Thymus (tissue), 2 donors: Measurements from ENCODE around the gene ZNF414. TPM values are rescaled to one million over a fixed set of nuclear protein-coding genes. Genes with fewer than 3 reads are reported as not detected.

Source experiments
- polyA plus RNA-seq: library from polyadenylated mRNA; stranded (reverse); fragments of 200-250 nt; gene quantifications from one replicate; pipeline ENCODE4 v1.2.3, GENCODE V29; 2013
- total RNA-seq: library from RNA; stranded (reverse); fragments of 120-200 nt; gene quantifications from one replicate; pipeline ENCODE4 v1.2.4, GENCODE V29; 2013
- donor health status: healthy.

ZNF414 gene
- total and polyA plus RNA-seq, 2 donors, result 2.1 to 27.6 TPM

Other genes starting within 250 kb of the ZNF414 start
- gene CD320, start 205.8 kb downstream of the ZNF414 start, total RNA-seq, result 24.7 TPM
- gene CD320, start 205.8 kb downstream of the ZNF414 start, polyA plus RNA-seq, result 31.9 TPM
- gene NDUFA7, start 192.8 kb downstream of the ZNF414 start, total RNA-seq, result 98.3 TPM
- 110 TPM for gene NDUFA7, start 192.8 kb downstream of the ZNF414 start, polyA plus RNA-seq
- 1,209 TPM for gene RPS28, start 192.7 kb downstream of the ZNF414 start, total RNA-seq
- gene RPS28, start 192.7 kb downstream of the ZNF414 start, polyA plus RNA-seq, result 1,415 TPM
- gene KANK3, start 170.9 kb downstream of the ZNF414 start, total RNA-seq, result 3.3 TPM
- 6.0 TPM for gene KANK3, start 170.9 kb downstream of the ZNF414 start, polyA plus RNA-seq
- 0.42 TPM for gene ANGPTL4, start 150.0 kb downstream of the ZNF414 start, total RNA-seq
- 14.4 TPM for gene ANGPTL4, start 150.0 kb downstream of the ZNF414 start, polyA plus RNA-seq
- gene RAB11B, start 123.8 kb downstream of the ZNF414 start, total RNA-seq, result 5.6 TPM
- 81.9 TPM for gene RAB11B, start 123.8 kb downstream of the ZNF414 start, polyA plus RNA-seq
- gene MARCHF2, start 100.9 kb downstream of the ZNF414 start, total RNA-seq, result 24.5 TPM
- 30.7 TPM for gene MARCHF2, start 100.9 kb downstream of the ZNF414 start, polyA plus RNA-seq
- 92.7 TPM for gene HNRNPM, start 69.2 kb downstream of the ZNF414 start, total RNA-seq
- 123 TPM for gene HNRNPM, start 69.2 kb downstream of the ZNF414 start, polyA plus RNA-seq
- gene PRAM1, start 11.5 kb downstream of the ZNF414 start, total RNA-seq, result 0.80 TPM
- gene PRAM1, start 11.5 kb downstream of the ZNF414 start, polyA plus RNA-seq, result 7.5 TPM
- 9.9 TPM for gene MYO1F, start 63.3 kb upstream of the ZNF414 start, total RNA-seq
- gene MYO1F, start 63.3 kb upstream of the ZNF414 start, polyA plus RNA-seq, result 20.8 TPM
- gene ADAMTS10, start 96.5 kb upstream of the ZNF414 start, total RNA-seq, result 19.6 TPM
- gene ADAMTS10, start 96.5 kb upstream of the ZNF414 start, polyA plus RNA-seq, result 41.7 TPM
- not detected for gene NFILZ, start 116.5 kb upstream of the ZNF414 start, total RNA-seq
- gene NFILZ, start 116.5 kb upstream of the ZNF414 start, polyA plus RNA-seq, result not detected
- not detected for gene ACTL9, start 184.6 kb upstream of the ZNF414 start, total RNA-seq
- gene ACTL9, start 184.6 kb upstream of the ZNF414 start, polyA plus RNA-seq, result not detected
- gene OR2Z1, start 207.5 kb upstream of the ZNF414 start, total RNA-seq, result not detected
- not detected for gene OR2Z1, start 207.5 kb upstream of the ZNF414 start, polyA plus RNA-seq